Measurements from ENCODE around the gene INSIG1. TPM values are rescaled to one million over a fixed set of nuclear protein-coding genes. Genes with fewer than 3 reads are reported as not detected.

Gene INSIG1
- polyA plus RNA-seq, 1 experiment, result 29.4 TPM

- Histone ChIP-seq H3K4me3 (ENCODE audit: low read depth, low read length) (no peak overlapping the region), H3K27ac (ENCODE audit: low read depth, low read length) (no peak overlapping the region), H3K27me3 (ENCODE audit: control insufficient read depth, insufficient read depth, low read length) (peaks cover 22% of the 10 kb centered on the region), H3K9me3 (ENCODE audit: control insufficient read depth, insufficient read depth, low read length) (no peaks in the 10 kb centered on the region; the same call in 1 of the 2 replicates)
- TF ChIP-seq CTCF (IDR thresholded peaks at IDR 0.05; ENCODE audit: low read depth, low read length), result no peak
- CTCF ChIA-PET, result no interaction called here
- POLR2A ChIA-PET, result no interaction called here
- DNase-seq (ENCODE audit: low read depth, low spot score), result no peak
These were observed 10.3 kb upstream of the INSIG1 start for GRCh38 chr7:155287284-155287935.

GRCh38 chr7:155288055-155288454 lies 9.6 kb upstream of the INSIG1 start:
- CTCF ChIA-PET, result no interaction called here
- peaks cover 20% of the 10 kb centered on the region for H3K27me3 ChIP-seq (ENCODE audit: control insufficient read depth, insufficient read depth, low read length)
- DNase-seq (ENCODE audit: low read depth, low spot score), result no peak

GRCh38 chr7:155289107-155289506 lies 8.6 kb upstream of the INSIG1 start:
- Histone ChIP-seq H3K4me3 (ENCODE audit: low read depth, low read length) (no peak overlapping the region), H3K27ac (ENCODE audit: low read depth, low read length) (no peak overlapping the region), H3K27me3 (ENCODE audit: control insufficient read depth, insufficient read depth, low read length) (peaks cover 11% of the 10 kb centered on the region), H3K9me3 (ENCODE audit: control insufficient read depth, insufficient read depth, low read length) (no peaks in the 10 kb centered on the region; the same call in 1 of the 2 replicates)
- POLR2A ChIA-PET, result no interaction called here
- CTCF ChIA-PET, result interaction anchor here (1.5 kb wide), 1 partner anchor 56 kb away, joined by 5 read pairs; no protein-coding TSS in a partner anchor
- DNase-seq (ENCODE audit: low read depth, low spot score), result no peak
- no peak for TF ChIP-seq CTCF (IDR thresholded peaks at IDR 0.05; ENCODE audit: low read depth, low read length)

More at GRCh38 chr7:155288055-155288454, 9.6 kb upstream of the INSIG1 start:
- no peak for TF ChIP-seq CTCF (IDR thresholded peaks at IDR 0.05; ENCODE audit: low read depth, low read length)
- POLR2A ChIA-PET, result no interaction called here
- no peaks in the 10 kb centered on the region; the same call in 1 of the 2 replicates for H3K9me3 ChIP-seq (ENCODE audit: control insufficient read depth, insufficient read depth, low read length)
- H3K27ac ChIP-seq (ENCODE audit: low read depth, low read length), result no peak overlapping the region
- H3K4me3 ChIP-seq (ENCODE audit: low read depth, low read length), result no peak overlapping the region

GRCh38 chr7:155289949-155290501 lies 7.7 kb upstream of the INSIG1 start:
- ChIA-PET CTCF (interaction anchor here (1.5 kb wide), 1 partner anchor 55 kb away, joined by 5 read pairs; no protein-coding TSS in a partner anchor), POLR2A (interaction anchor here (0.6 kb wide), 1 partner anchor 16 kb away, joined by 5 read pairs; no protein-coding TSS in a partner anchor)
- no peak for DNase-seq (ENCODE audit: low read depth, low spot score)
- TF ChIP-seq CTCF (IDR thresholded peaks at IDR 0.05; ENCODE audit: low read depth, low read length), result no peak
- Histone ChIP-seq H3K27ac (ENCODE audit: low read depth, low read length) (no peak overlapping the region), H3K4me3 (ENCODE audit: low read depth, low read length) (no peak overlapping the region), H3K27me3 (ENCODE audit: control insufficient read depth, insufficient read depth, low read length) (peaks cover 11% of the 10 kb centered on the region), H3K9me3 (ENCODE audit: control insufficient read depth, insufficient read depth, low read length) (no peaks in the 10 kb centered on the region; the same call in 1 of the 2 replicates)

GRCh38 chr7:155291045-155291530 lies 6.6 kb upstream of the INSIG1 start:
- no peak overlapping the region for H3K4me3 ChIP-seq (ENCODE audit: low read depth, low read length)
- H3K27me3 ChIP-seq (ENCODE audit: control insufficient read depth, insufficient read depth, low read length), result peaks cover 3% of the 10 kb centered on the region
- no peak overlapping the region for H3K27ac ChIP-seq (ENCODE audit: low read depth, low read length)
- POLR2A ChIA-PET, result no interaction called here
- no peak for DNase-seq (ENCODE audit: low read depth, low spot score)
- H3K9me3 ChIP-seq (ENCODE audit: control insufficient read depth, insufficient read depth, low read length), result no peaks in the 10 kb centered on the region; the same call in 1 of the 2 replicates
- CTCF ChIA-PET, result no interaction called here
- no peak for TF ChIP-seq CTCF (IDR thresholded peaks at IDR 0.05; ENCODE audit: low read depth, low read length)
